HK-2 (cell line): Measurements from ENCODE around the gene FNDC10.
A peak's percentile ranks its signal among the peaks of the same experiment; 100 is the strongest.

Source experiments
- DNase-seq: peaks from one replicate; pipeline ENCODE4 v3.0.0-alpha.2; 2018; ENCODE audit not compliant: unreplicated experiment

FNDC10 gene

GRCh38 chr1:1627829-1628753 lies 28.2 kb upstream of the FNDC10 start:
- DNase-seq, result peak; percentile 0

GRCh38 chr1:1627261-1627828 lies 27.4 kb upstream of the FNDC10 start:
- DNase-seq, result peak; percentile 0

- no peak for DNase-seq
Observed at GRCh38 chr1:1626207-1627141, 26.5 kb upstream of the FNDC10 start.

GRCh38 chr1:1625824-1626206 lies 25.9 kb upstream of the FNDC10 start:
- no peak for DNase-seq

- no peak for DNase-seq
Observed at GRCh38 chr1:1625404-1625775, 25.5 kb upstream of the FNDC10 start.

GRCh38 chr1:1624443-1625403 lies 24.8 kb upstream of the FNDC10 start:
- no peak for DNase-seq

- no peak for DNase-seq
Observed at GRCh38 chr1:1623631-1624442, 23.9 kb upstream of the FNDC10 start.

- DNase-seq, result no peak
Observed at GRCh38 chr1:1623181-1623630, 23.3 kb upstream of the FNDC10 start.

- DNase-seq, result no peak
Observed at GRCh38 chr1:1622788-1623094, 22.8 kb upstream of the FNDC10 start.

- DNase-seq, result no peak
Observed at GRCh38 chr1:1622010-1622787, 22.3 kb upstream of the FNDC10 start.

- DNase-seq, result no peak
Observed at GRCh38 chr1:1621173-1622009, 21.5 kb upstream of the FNDC10 start.

GRCh38 chr1:1620433-1621139 lies 20.7 kb upstream of the FNDC10 start:
- no peak for DNase-seq

GRCh38 chr1:1619917-1620361 lies 20.0 kb upstream of the FNDC10 start:
- DNase-seq, result no peak

- DNase-seq, result no peak
Observed at GRCh38 chr1:1618396-1619068, 18.6 kb upstream of the FNDC10 start.

- no peak for DNase-seq
Observed at GRCh38 chr1:1617925-1618324, 18.0 kb upstream of the FNDC10 start.

- no peak for DNase-seq
Observed at GRCh38 chr1:1617516-1617915, 17.6 kb upstream of the FNDC10 start.

GRCh38 chr1:1616838-1617237 lies 16.9 kb upstream of the FNDC10 start:
- DNase-seq, result no peak
